H1 (cell line): ENCODE data around the gene RNF145. TPM values are rescaled to one million over a fixed set of nuclear protein-coding genes. Genes with fewer than 3 reads are reported as not detected.

Experiments used
- CTCF ChIA-PET: fragments of 300-600 bp; sonication (Branson Sonifier 250); formaldehyde crosslinking; loops from one replicate; lab custom pipeline; 2021; ENCODE audit not compliant: partially characterized antibody; lab: Charles Lee
- POLR2A ChIA-PET: fragments of 300-600 bp; sonication (Branson Sonifier 250); formaldehyde crosslinking; loops from one replicate; lab custom pipeline; 2021; ENCODE audit warnings: inconsistent platforms; ENCODE audit not compliant: partially characterized antibody; lab: Charles Lee
- DNase-seq, 2 experiments: peaks; one replicate each; pipeline versions ENCODE4 v3.0.0 to v3.0.0-alpha.2; 2010 to 2022; ENCODE audit warnings: low spot score in 2 of 2, low read depth in 1 of 2, mixed read lengths in 1 of 2
- FAIRE-seq: peaks from 2 replicates; lab custom pipeline; 2011; peaks lifted over from hg19 to GRCh38; lab: Jason Lieb, UNC
- H2AFZ ChIP-seq: 2 replicates; pipeline ENCODE4 v1.8.1; 2012; ENCODE audit warnings: low read length, inconsistent platforms
- H2AK5ac ChIP-seq: 2 replicates; pipeline ENCODE4 v1.6.1; 2013; ENCODE audit warnings: low read depth, low read length
- H2BK120ac ChIP-seq: replicated peaks from 2 replicates; pipeline ENCODE3; 2013; ENCODE audit warnings: low read depth, low read length, inconsistent platforms
- H2BK12ac ChIP-seq: 2 replicates; pipeline ENCODE4 v1.6.1; 2013; ENCODE audit warnings: low read depth, low read length
- H2BK15ac ChIP-seq: 2 replicates; pipeline ENCODE4 v1.6.1; 2013; ENCODE audit warnings: low read length
- H2BK20ac ChIP-seq: 2 replicates; pipeline ENCODE4 v1.6.1; 2013; ENCODE audit warnings: low read length
- H2BK5ac ChIP-seq: 2 replicates; pipeline ENCODE4 v1.6.1; 2013; ENCODE audit warnings: low read depth, low read length
- H3K14ac ChIP-seq: 2 replicates; pipeline ENCODE4 v1.6.1; 2013; ENCODE audit warnings: inconsistent platforms; ENCODE audit not compliant: insufficient read length
- H3K18ac ChIP-seq: 2 replicates; pipeline ENCODE4 v1.6.1; 2013; ENCODE audit warnings: low read length; ENCODE audit errors: extremely low read depth
- H3K23ac ChIP-seq: 2 replicates; pipeline ENCODE4 v1.6.1; 2013; ENCODE audit warnings: inconsistent platforms; ENCODE audit not compliant: insufficient read length
- H3K23me2 ChIP-seq: 2 replicates; pipeline ENCODE4 v1.6.1; 2013; ENCODE audit warnings: low read depth, low read length
- H3K27ac ChIP-seq: 2 replicates; pipeline ENCODE4 v1.6.1; 2011; ENCODE audit warnings: low read depth, low read length, inconsistent platforms
- H3K27me3 ChIP-seq, 4 experiments: replicated peaks in 1 of 4; 1 replicate in 1 of 4; 2 replicates in 3 of 4; pipeline versions ENCODE4 v1.6.1 to v1.8.1; 2011 to 2013; ENCODE audit warnings: low read length in 3 of 4, mild to moderate bottlenecking in 3 of 4, inconsistent platforms in 2 of 4, mixed read lengths in 2 of 4, moderate library complexity in 1 of 4; ENCODE audit not compliant: control insufficient read depth in 3 of 4, insufficient read depth in 3 of 4; ENCODE audit errors: extremely low read depth in 1 of 4
- H3K36me3 ChIP-seq, 4 experiments: 2 replicates each; pipeline versions ENCODE4 v1.6.1 to v1.8.1; 2011 to 2013; ENCODE audit warnings: mild to moderate bottlenecking in 4 of 4, low read length in 3 of 4, moderate library complexity in 2 of 4, control low read depth in 1 of 4, inconsistent platforms in 1 of 4; ENCODE audit not compliant: insufficient read depth in 4 of 4, control insufficient read depth in 2 of 4
- H3K4ac ChIP-seq: replicated peaks from 2 replicates; pipeline ENCODE3; 2013; ENCODE audit warnings: low read length, low read depth, mixed read lengths, inconsistent platforms; ENCODE audit not compliant: insufficient read length
- H3K4me1 ChIP-seq, 4 experiments: replicated peaks in 1 of 4; 1 replicate in 1 of 4; 2 replicates in 3 of 4; pipeline versions ENCODE4 v1.6.1 to v1.8.1; 2011 to 2013; ENCODE audit warnings: low read length in 3 of 4, inconsistent platforms in 2 of 4, mixed read lengths in 1 of 4; ENCODE audit not compliant: insufficient read depth in 4 of 4, control insufficient read depth in 3 of 4
- H3K4me2 ChIP-seq, 2 experiments: 2 replicates each; pipeline versions ENCODE4 v1.6.1 to v1.8.1; 2011 to 2013; ENCODE audit warnings: low read depth in 2 of 2, low read length in 2 of 2, control low read depth in 1 of 2, inconsistent platforms in 1 of 2, mild to moderate bottlenecking in 1 of 2; ENCODE audit not compliant: insufficient read depth in 1 of 2
- H3K4me3 ChIP-seq, 4 experiments: fragments of 200-600, 300-600 bp in 1 of 4; sonication (generic), shearing (Covaris generic), sonication (Bioruptor Twin) in 1 of 4; 2 replicates each; pipeline versions ENCODE4 v1.5.1 to v1.8.1; 2011 to 2016; ENCODE audit warnings: low read length in 4 of 4, low read depth in 3 of 4, control low read depth in 2 of 4, inconsistent platforms in 2 of 4, mild to moderate bottlenecking in 2 of 4, mixed read lengths in 1 of 4, moderate library complexity in 1 of 4; ENCODE audit not compliant: insufficient read depth in 2 of 4; ENCODE audit errors: extremely low read depth in 1 of 4
- H3K56ac ChIP-seq: replicated peaks from 2 replicates; pipeline ENCODE3; 2013; ENCODE audit warnings: low read depth, mild to moderate bottlenecking, mixed read lengths, low read length, inconsistent platforms; ENCODE audit not compliant: insufficient read length
- H3K79me1 ChIP-seq: 2 replicates; pipeline ENCODE4 v1.6.1; 2013; ENCODE audit warnings: low read depth, low read length, control low read depth
- H3K79me2 ChIP-seq, 2 experiments: 2 replicates each; pipeline versions ENCODE4 v1.6.1 to v1.8.1; 2012 to 2013; ENCODE audit warnings: low read length in 2 of 2, mild to moderate bottlenecking in 2 of 2, inconsistent platforms in 1 of 2; ENCODE audit not compliant: insufficient read depth in 2 of 2, control insufficient read depth in 1 of 2
- H3K9ac ChIP-seq, 4 experiments: replicated peaks in 1 of 4; 1 replicate in 1 of 4; 2 replicates in 3 of 4; pipeline versions ENCODE4 v1.6.1 to v1.8.1; 2011 to 2013; ENCODE audit warnings: low read depth in 3 of 4, low read length in 3 of 4, control low read depth in 2 of 4, mild to moderate bottlenecking in 2 of 4, moderate library complexity in 2 of 4, inconsistent platforms in 1 of 4; ENCODE audit errors: extremely low read depth in 1 of 4
- H3K9me3 ChIP-seq, 2 experiments: 2 replicates each; pipeline versions ENCODE4 v1.6.1 to v1.8.1; 2012 to 2013; ENCODE audit warnings: mild to moderate bottlenecking in 2 of 2, moderate library complexity in 2 of 2, control low read depth in 1 of 2, inconsistent platforms in 1 of 2, low read depth in 1 of 2, low read length in 1 of 2, mixed read lengths in 1 of 2; ENCODE audit not compliant: insufficient read depth in 2 of 2
- H4K20me1 ChIP-seq, 2 experiments: replicated peaks in 1 of 2; 2 replicates each; pipeline versions ENCODE3 to v1.8.1; 2011 to 2013; ENCODE audit warnings: inconsistent platforms in 2 of 2, low read length in 2 of 2, mild to moderate bottlenecking in 1 of 2; ENCODE audit not compliant: insufficient read depth in 2 of 2, control insufficient read depth in 1 of 2
- H4K5ac ChIP-seq: 2 replicates; pipeline ENCODE4 v1.6.1; 2013; ENCODE audit warnings: low read length, low read depth, mixed read lengths, inconsistent platforms; ENCODE audit not compliant: insufficient read length
- H4K8ac ChIP-seq: 2 replicates; pipeline ENCODE4 v1.8.0; 2013; ENCODE audit warnings: mild to moderate bottlenecking, moderate library complexity, low read length, inconsistent platforms; ENCODE audit not compliant: insufficient read depth; ENCODE audit errors: extremely low read depth
- H4K91ac ChIP-seq: replicated peaks from 2 replicates; pipeline ENCODE3; 2013; ENCODE audit warnings: low read length, mixed read lengths, inconsistent platforms; ENCODE audit not compliant: insufficient read length
- CBX8 ChIP-seq: fragments of 300-800, 300-1000 bp; sonication (generic); IDR thresholded peaks from 2 replicates; pipeline ENCODE4 v1.7.1; 2016; ENCODE audit warnings: low read depth, low read length, borderline replicate concordance
- CHD2 ChIP-seq: IDR thresholded peaks from 2 replicates; pipeline ENCODE4 v1.6.1; 2012; ENCODE audit warnings: low read length, improper control_type of control experiment
- GABPA ChIP-seq: IDR thresholded peaks from 2 replicates; pipeline ENCODE4 v1.6.1; 2011; ENCODE audit warnings: mild to moderate bottlenecking, low read length, moderate library complexity, borderline replicate concordance; ENCODE audit not compliant: insufficient read depth
- JUN ChIP-seq: IDR thresholded peaks from 2 replicates; pipeline ENCODE4 v1.6.1; 2011; ENCODE audit warnings: low read depth, mild to moderate bottlenecking, improper control_type of control experiment, low read length
- PHF8 ChIP-seq: fragments of 200-600 bp; sonication (generic); conservative IDR thresholded peaks from 2 replicates; pipeline ENCODE4 v1.7.1; 2012; ENCODE audit warnings: low read depth, mild to moderate bottlenecking, inconsistent platforms, low read length, moderate library complexity
- SAP30 ChIP-seq: fragments of 300-600 bp; sonication (generic); IDR thresholded peaks from 2 replicates; pipeline ENCODE4 v1.7.1; 2012; ENCODE audit warnings: low read length, moderate library complexity, mild to moderate bottlenecking, inconsistent platforms; ENCODE audit not compliant: insufficient read depth, insufficient replicate concordance
- TAF7 ChIP-seq: optimal IDR thresholded peaks from 2 replicates; pipeline ENCODE3; 2011; ENCODE audit warnings: low read depth, mild to moderate bottlenecking, inconsistent platforms, low read length, moderate library complexity, borderline replicate concordance
- TEAD4 ChIP-seq: IDR thresholded peaks from 2 replicates; pipeline ENCODE4 v1.6.1; 2012; ENCODE audit warnings: low read depth, low read length, inconsistent platforms, mixed read lengths
- YY1 ChIP-seq: IDR thresholded peaks from 2 replicates; pipeline ENCODE4 v1.6.1; 2011; ENCODE audit warnings: low read depth, mild to moderate bottlenecking, low read length
- WGBS, 2 experiments: shearing (Covaris generic) in 1 of 2; methylation state at CpG; one replicate each; pipeline versions ENCODE4 v1.1.6 to v1.1.7; 2013 to 2015; ENCODE audit warnings: low lambda C conversion rate in 2 of 2, mixed read lengths in 2 of 2, inconsistent platforms in 1 of 2, low coverage in 1 of 2, missing lambda C conversion rate in 1 of 2; ENCODE audit not compliant: insufficient replicate concordance in 2 of 2, insufficient coverage in 1 of 2, insufficient read length in 1 of 2; ENCODE audit errors: extremely low coverage in 1 of 2, missing lambda C conversion rate in 1 of 2; 5-methylcytosine and 5-hydroxymethylcytosine counted together
- polyA plus RNA-seq, 7 experiments: library from polyadenylated mRNA; depleted of rRNA in 3 of 7; stranded (reverse) in 5 of 7; unstranded in 2 of 7; fragments of >200 nt in 5 of 7; fragments of 200-250 nt in 2 of 7; gene quantifications; 1 replicate in 5 of 7; 2 replicates in 1 of 7; 4 replicates in 1 of 7; pipeline versions ENCODE4 v1.2.1 to v1.2.3, GENCODE V29; 2011 to 2013; ENCODE audit warnings: missing spikeins in 2 of 7, mixed read lengths in 2 of 7
- total RNA-seq: library from RNA; stranded (reverse); fragmentation: NEBNext Ultra II Directional; extraction: Animal tissue kit (Norgen Biotek cat#: 25700); gene quantifications from 2 replicates; pipeline ENCODE4 v1.2.1, GENCODE V29; 2021
- TF ChIP-seq, protein P1 (sequence below), 3 experiments: IDR thresholded peaks; 1 replicate in 2 of 3; 2 replicates in 1 of 3; pipeline versions ENCODE4 v1.5.1 to v1.6.1; 2011; ENCODE audit warnings: low read length in 3 of 3, mild to moderate bottlenecking in 3 of 3, inconsistent platforms in 2 of 3, low read depth in 1 of 3, moderate library complexity in 1 of 3; ENCODE audit not compliant: insufficient read depth in 1 of 3; ENCODE audit errors: control extremely low read depth in 1 of 3
- TF ChIP-seq, protein P2 (sequence below): IDR thresholded peaks from 2 replicates; pipeline ENCODE4 v1.6.1; 2012; ENCODE audit warnings: inconsistent platforms

The RNF145 gene
- total and polyA plus RNA-seq, 2 of the 8 experiments (the other 6 are each of a cell fraction or from before 2014, with no cell fraction given): 34.2 to 72.5 TPM

DNA sequence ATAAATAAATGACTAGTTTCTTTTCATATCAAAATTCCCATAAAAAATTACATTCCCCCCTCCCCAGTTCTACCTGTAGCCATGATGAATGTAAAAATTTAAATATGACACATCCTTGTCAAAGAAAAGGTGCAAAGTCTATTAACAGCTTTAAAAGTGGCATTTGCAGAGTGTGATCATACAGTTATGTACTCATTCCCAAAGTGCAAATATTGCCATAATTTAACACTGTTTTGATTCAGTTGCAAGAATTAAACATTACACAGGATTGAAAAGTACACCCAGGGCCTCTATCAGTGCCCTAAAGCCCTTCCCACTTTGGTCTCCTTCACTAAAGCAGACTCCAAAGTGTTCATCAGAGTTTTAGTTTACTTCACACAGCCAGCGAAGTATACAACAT, 51.8 kb downstream of the RNF145 start:
- Histone ChIP-seq H3K9ac (no peak overlapping the region), H3K79me2 (no peaks in the 10 kb centered on the region), H2AFZ (no peak overlapping the region), H3K18ac (no peak overlapping the region), H2BK15ac (no peak overlapping the region), H4K8ac (no peak overlapping the region), H2BK5ac (no peak overlapping the region), H3K23ac (no peak overlapping the region), H2BK12ac (no peak overlapping the region), H2BK20ac (no peak overlapping the region), H3K14ac (no peak overlapping the region), H4K5ac (no peak overlapping the region), H3K9me3 (no peaks in the 10 kb centered on the region), H3K27ac (no peak overlapping the region), H4K91ac (no peak overlapping the region), H3K36me3 (peaks cover 0 to 21% (median 6%) of the 10 kb centered on the region in 4 experiments; a peak in 5 of 8 replicates), H3K56ac (no peak overlapping the region), H3K4me1 (no peaks in the 10 kb centered on the region), H3K4ac (no peak overlapping the region), H2AK5ac (no peak overlapping the region), H3K27me3 (no peaks in the 10 kb centered on the region), H2BK120ac (no peak overlapping the region), H3K79me1 (no peaks in the 10 kb centered on the region), H4K20me1 (peaks cover 2 to 3% of the 10 kb centered on the region in 2 experiments), H3K23me2 (no peaks in the 10 kb centered on the region), H3K4me3 (no peak overlapping the region), H3K4me2 (no peak overlapping the region)
- DNase-seq: no peak
- no peak for FAIRE-seq
- ChIA-PET POLR2A (interaction anchor here (1.2 kb wide), 1 partner anchor 160 kb away, joined by 3 read pairs; no protein-coding TSS in a partner anchor), CTCF (interaction anchor here (0.8 to 5.8 kb wide), 20 partner anchors 8 to 462 kb away, joined by 3 to 38 read pairs (median 4); no protein-coding TSS in a partner anchor)
- WGBS, 2 experiments: 100% methylated on average over 1 of the region's 1 CpG; no CpG with 5 or more reads in 1 of the 2 experiments
- TF ChIP-seq GABPA (no peak), YY1 (no peak), JUN (no peak), PHF8 (no peak), SAP30 (no peak), CBX8 (no peak), TEAD4 (no peak), TAF7 (no peak), CHD2 (no peak)
- TF ChIP-seq, protein P1, sequence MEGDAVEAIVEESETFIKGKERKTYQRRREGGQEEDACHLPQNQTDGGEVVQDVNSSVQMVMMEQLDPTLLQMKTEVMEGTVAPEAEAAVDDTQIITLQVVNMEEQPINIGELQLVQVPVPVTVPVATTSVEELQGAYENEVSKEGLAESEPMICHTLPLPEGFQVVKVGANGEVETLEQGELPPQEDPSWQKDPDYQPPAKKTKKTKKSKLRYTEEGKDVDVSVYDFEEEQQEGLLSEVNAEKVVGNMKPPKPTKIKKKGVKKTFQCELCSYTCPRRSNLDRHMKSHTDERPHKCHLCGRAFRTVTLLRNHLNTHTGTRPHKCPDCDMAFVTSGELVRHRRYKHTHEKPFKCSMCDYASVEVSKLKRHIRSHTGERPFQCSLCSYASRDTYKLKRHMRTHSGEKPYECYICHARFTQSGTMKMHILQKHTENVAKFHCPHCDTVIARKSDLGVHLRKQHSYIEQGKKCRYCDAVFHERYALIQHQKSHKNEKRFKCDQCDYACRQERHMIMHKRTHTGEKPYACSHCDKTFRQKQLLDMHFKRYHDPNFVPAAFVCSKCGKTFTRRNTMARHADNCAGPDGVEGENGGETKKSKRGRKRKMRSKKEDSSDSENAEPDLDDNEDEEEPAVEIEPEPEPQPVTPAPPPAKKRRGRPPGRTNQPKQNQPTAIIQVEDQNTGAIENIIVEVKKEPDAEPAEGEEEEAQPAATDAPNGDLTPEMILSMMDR (IDR thresholded peaks at IDR 0.05; ENCODE audit: control extremely low read depth in 1 of 3, insufficient read depth in 1 of 3, low read depth in 1 of 3, low read length in 3 of 3): no peak
- TF ChIP-seq, protein P2, sequence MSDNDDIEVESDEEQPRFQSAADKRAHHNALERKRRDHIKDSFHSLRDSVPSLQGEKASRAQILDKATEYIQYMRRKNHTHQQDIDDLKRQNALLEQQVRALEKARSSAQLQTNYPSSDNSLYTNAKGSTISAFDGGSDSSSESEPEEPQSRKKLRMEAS: no peak
